BJ (cell line): ENCODE measurements around the gene CDH16. TPM values are rescaled to one million over a fixed set of nuclear protein-coding genes. Genes with fewer than 3 reads are reported as not detected.

Experiments used
- CTCF ChIA-PET: fragments of 350-600 bp; formaldehyde crosslinking; extraction: SDS; loops from one replicate; lab custom pipeline; 2021; ENCODE audit warnings: antibody characterized with exemption, inconsistent platforms; lab: Yijun Ruan, JAX
- POLR2A ChIA-PET: fragments of 300-600 bp; sonication (Branson Sonifier 250); formaldehyde crosslinking; extraction: SDS; loops from one replicate; lab custom pipeline; 2021; ENCODE audit warnings: antibody characterized with exemption; lab: Charles Lee
- DNase-seq: peaks from one replicate; pipeline ENCODE4 v3.0.0-alpha.2; 2011; ENCODE audit warnings: low read depth
- H3K27me3 ChIP-seq: 2 replicates; pipeline ENCODE4 v1.6.0; 2011; ENCODE audit warnings: low read length; ENCODE audit not compliant: control insufficient read depth, insufficient read depth
- H3K36me3 ChIP-seq: 2 replicates; pipeline ENCODE4 v1.5.1; 2011; ENCODE audit warnings: low read length; ENCODE audit not compliant: control insufficient read depth, insufficient read depth
- H3K4me3 ChIP-seq: 2 replicates; pipeline ENCODE4 v1.5.1; 2011; ENCODE audit warnings: low read depth, mild to moderate bottlenecking, control low read depth, low read length
- CTCF ChIP-seq: IDR thresholded peaks from 2 replicates; pipeline ENCODE4 v1.5.1; 2011; ENCODE audit warnings: low read depth, mild to moderate bottlenecking, control low read depth, inconsistent platforms, low read length, moderate library complexity; ENCODE audit not compliant: insufficient read depth
- polyA plus RNA-seq: library from polyadenylated mRNA; depleted of rRNA; stranded (reverse); fragments of >200 nt; gene quantifications from 2 replicates; pipeline ENCODE4 v1.2.3, GENCODE V29; 2011

CDH16 gene
- polyA plus RNA-seq, 1 experiment: not detected

- Histone ChIP-seq H3K27me3 (no peaks in the 10 kb centered on the region), H3K4me3 (no peak overlapping the region), H3K36me3 (peaks cover 9% of the 10 kb centered on the region)
- TF ChIP-seq CTCF: no peak
- ChIA-PET CTCF (interaction anchor here (1.2 to 2.2 kb wide), 2 partner anchors 10 to 12 kb away, joined by 3 to 11 read pairs; no protein-coding TSS in a partner anchor), POLR2A (no interaction called here)
- no peak for DNase-seq
Observed at GRCh38 chr16:66882702-66883101, 36.0 kb downstream of the CDH16 start.

GRCh38 chr16:66881964-66882508, 36.6 kb downstream of the CDH16 start:
- TF ChIP-seq CTCF: no peak
- Histone ChIP-seq H3K36me3 (peaks cover 9% of the 10 kb centered on the region), H3K4me3 (no peak overlapping the region), H3K27me3 (no peaks in the 10 kb centered on the region)
- DNase-seq: no peak
- CTCF ChIA-PET: interaction anchor here (0.7 to 2.3 kb wide), 6 partner anchors 9 to 166 kb away, joined by 3 to 11 read pairs (median 5); partner anchors contain the start of gene NAE1
- POLR2A ChIA-PET: interaction anchor here (0.6 kb wide), 1 partner anchor 263 kb away, joined by 4 read pairs; no protein-coding TSS in a partner anchor

- ChIA-PET POLR2A (interaction anchor here (0.6 kb wide), 1 partner anchor 262 kb away, joined by 4 read pairs; no protein-coding TSS in a partner anchor), CTCF (interaction anchor here (0.7 to 2.3 kb wide), 6 partner anchors 9 to 165 kb away, joined by 3 to 11 read pairs (median 5); partner anchors contain the start of gene NAE1)
- no peak for DNase-seq
- Histone ChIP-seq H3K27me3 (no peaks in the 10 kb centered on the region), H3K4me3 (peak overlapping the region; percentile 83), H3K36me3 (peaks cover 9% of the 10 kb centered on the region)
- TF ChIP-seq CTCF: no peak
Observed at GRCh38 chr16:66881560-66881959, 37.1 kb downstream of the CDH16 start.

- no peak for DNase-seq
- Histone ChIP-seq H3K4me3 (peak overlapping the region; percentile 83), H3K36me3 (peaks cover 9% of the 10 kb centered on the region), H3K27me3 (no peaks in the 10 kb centered on the region)
- ChIA-PET CTCF (interaction anchor here (0.6 to 2.3 kb wide), 6 partner anchors 14 to 1112 kb away, joined by 3 to 11 read pairs (median 4); partner anchors contain the start of gene NAE1), POLR2A (no interaction called here)
- TF ChIP-seq CTCF: no peak
Observed at GRCh38 chr16:66881014-66881417, 37.7 kb downstream of the CDH16 start.

- CTCF ChIA-PET: interaction anchor here (0.6 to 2.3 kb wide), 7 partner anchors 11 to 1112 kb away, joined by 3 to 11 read pairs (median 3); partner anchors contain the start of gene NAE1
- TF ChIP-seq CTCF: no peak
- peak within 1 kb of the TSS; percentile 83 for H3K4me3 ChIP-seq
- H3K27me3 ChIP-seq: no peaks in the 10 kb centered on the region
- POLR2A ChIA-PET: no interaction called here
- DNase-seq: no peak
- H3K36me3 ChIP-seq: peaks cover 9% of the 10 kb centered on the region
Observed at GRCh38 chr16:66880288-66881013, 38.2 kb downstream of the CDH16 start, which contains the start of gene PDP2. PDP2 (plus strand) TSS chr16:66880515; CDS start chr16:66884285, 3,770 bp downstream.
